ENCODE data around the gene IGFBP4.

The IGFBP4 gene

DNA sequence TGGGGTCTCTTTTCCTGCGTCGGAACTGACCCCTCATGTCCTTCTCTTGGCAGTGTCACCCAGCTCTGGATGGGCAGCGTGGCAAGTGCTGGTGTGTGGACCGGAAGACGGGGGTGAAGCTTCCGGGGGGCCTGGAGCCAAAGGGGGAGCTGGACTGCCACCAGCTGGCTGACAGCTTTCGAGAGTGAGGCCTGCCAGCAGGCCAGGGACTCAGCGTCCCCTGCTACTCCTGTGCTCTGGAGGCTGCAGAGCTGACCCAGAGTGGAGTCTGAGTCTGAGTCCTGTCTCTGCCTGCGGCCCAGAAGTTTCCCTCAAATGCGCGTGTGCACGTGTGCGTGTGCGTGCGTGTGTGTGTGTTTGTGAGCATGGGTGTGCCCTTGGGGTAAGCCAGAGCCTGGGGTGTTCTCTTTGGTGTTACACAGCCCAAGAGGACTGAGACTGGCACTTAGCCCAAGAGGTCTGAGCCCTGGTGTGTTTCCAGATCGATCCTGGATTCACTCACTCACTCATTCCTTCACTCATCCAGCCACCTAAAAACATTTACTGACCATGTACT lies 13.2 kb downstream of the IGFBP4 start:
- no peak for DNase-seq (ENCODE audit: low read depth in 2 of 2)

DNA sequence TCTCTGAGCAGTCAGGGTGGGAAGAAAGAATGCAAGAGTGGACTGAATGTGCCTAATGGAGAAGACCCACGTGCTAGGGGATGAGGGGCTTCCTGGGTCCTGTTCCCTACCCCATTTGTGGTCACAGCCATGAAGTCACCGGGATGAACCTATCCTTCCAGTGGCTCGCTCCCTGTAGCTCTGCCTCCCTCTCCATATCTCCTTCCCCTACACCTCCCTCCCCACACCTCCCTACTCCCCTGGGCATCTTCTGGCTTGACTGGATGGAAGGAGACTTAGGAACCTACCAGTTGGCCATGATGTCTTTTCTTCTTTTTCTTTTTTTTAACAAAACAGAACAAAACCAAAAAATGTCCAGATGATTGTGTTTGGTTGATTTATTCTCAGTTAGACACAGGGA lies 14.1 kb downstream of the IGFBP4 start:
- DNase-seq (ENCODE audit: low read depth in 2 of 2): no peak

DNA sequence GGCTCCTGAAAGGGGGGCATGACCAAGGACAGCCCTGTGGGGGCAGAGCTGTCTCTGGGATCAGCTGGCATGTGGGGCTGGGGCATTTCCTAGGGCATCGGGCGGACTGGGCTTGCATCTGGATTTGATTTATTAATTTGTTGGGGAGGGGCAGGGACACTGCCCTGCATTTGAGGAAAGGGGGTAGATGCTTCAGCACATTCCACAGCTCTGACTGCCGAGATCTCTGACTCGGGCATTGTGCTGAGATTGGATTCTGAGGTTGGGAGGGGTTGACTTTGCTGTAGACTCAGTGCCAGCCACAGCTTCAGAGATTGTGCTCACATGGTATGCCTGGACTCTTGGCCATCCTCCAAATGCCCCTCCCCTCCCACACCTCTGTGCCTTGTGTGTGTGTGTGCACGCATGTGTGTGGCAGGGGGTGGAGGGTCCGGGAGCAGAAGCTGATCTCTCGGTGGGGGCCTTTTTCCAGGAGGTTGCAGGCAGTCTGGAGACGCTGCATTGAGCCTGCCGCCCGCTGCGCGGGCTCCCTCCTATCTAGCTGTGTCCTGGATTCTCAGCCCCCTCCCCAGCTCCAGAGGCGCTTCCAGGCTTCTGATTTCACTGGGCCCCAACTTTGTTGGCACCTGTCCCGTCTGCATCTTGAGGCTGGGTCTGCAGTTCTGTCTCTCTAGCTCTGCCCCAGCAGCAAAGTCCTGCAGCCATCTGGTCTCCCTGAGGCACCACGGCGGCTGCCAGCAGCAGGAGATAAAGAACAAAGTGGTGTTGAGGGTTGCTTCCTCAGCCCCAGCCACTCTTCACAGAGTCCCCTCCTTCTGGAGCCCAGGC lies 14.9 kb downstream of the IGFBP4 start:
- DNase-seq (ENCODE audit: low read depth in 2 of 2): no peak

DNA sequence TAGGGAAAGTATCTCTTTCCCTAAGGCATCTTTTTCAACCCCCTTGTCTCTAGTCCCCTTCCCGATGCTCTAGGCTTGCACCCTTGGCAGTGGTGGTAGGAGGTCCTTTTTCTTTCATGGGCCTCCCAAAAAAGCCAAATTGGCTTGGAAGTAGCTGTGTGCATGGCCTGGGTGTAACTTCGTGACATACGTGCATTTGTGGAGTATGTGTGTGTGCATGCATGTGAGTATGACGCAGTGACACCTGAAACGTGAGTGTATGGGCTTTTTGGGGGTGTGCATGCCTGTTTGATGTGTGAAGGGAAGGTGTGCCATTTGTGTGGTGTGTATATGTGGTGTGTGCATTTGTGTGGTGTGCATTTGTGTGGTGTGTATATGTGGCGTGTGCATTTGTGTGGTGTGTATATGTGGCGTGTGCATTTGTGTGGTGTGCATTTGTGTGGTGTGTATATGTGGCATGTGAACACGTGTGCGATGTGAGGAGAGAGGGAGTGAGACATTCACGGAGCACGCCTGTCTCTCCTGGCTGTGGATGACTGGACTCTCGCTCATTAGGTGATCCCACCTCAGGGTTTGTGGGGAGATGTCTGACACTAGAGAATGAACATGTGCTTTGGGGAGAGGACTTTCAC lies 15.7 kb downstream of the IGFBP4 start:
- DNase-seq (ENCODE audit: low read depth in 2 of 2): no peak

DNA sequence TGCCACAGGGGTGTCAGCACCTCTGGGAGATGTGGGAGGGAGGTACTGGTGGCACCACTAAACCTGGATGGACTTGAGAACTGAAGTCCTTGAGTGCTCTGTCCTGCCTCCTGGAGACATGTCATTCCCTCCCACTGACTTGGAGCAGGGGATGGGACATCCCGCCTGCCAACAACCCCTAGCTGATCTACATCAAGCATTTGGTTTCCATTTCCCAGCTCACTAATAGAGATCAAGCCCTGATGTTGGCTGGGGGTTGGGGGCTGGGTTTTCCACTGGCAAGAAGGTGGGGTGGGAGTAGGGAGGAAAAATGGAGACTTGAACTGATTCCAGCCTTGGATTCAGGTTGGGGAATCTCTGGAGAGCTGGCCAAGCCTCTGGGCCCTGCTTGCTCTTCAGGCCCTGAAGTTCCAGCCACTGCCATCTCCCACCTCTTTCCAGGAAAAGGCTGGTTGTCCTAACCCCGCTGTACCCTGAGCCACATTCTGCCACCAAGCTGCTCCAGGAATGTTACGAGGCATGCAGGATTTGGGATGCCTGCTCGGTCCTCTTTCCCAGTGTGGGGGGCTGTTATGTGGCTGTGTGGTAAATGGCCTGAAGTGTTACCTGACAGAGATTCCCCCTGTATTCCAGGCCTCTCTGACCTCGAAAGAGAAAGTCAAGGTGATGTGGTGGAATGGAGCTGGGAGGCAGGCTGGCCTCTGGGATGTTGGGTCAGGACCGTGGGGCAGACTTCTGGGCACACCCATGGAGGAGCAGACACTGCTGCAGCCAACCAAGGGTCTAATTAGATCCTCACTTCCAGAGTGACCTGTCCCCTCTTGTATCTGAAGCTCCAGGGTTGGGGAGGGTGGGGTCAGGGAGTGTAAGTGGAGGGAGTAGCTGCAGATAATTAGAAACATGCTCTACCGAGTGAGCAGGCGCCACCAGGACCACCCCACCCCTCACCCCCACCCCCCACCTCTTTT lies 16.7 kb downstream of the IGFBP4 start:
- no peak for DNase-seq (ENCODE audit: low read depth in 2 of 2)

DNA sequence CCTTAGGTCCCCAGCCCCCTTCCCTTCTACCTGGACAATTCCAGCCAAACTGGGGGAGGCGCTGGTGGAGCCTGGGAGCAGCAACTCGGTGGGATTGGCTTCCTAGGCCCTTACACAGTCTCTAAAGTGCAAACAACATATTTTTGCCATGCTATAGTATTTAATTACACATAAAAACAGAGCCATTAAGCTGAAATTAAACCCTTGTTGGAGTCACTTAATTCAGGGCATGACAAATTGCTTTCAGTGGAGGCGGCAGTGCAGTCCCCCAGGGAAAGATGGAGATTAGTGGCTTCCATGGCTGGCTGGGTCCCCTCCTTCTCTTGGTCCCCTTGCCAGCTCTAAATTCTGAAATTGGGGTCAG lies 17.3 kb downstream of the IGFBP4 start:
- no peak for DNase-seq (ENCODE audit: low read depth in 2 of 2)

DNA sequence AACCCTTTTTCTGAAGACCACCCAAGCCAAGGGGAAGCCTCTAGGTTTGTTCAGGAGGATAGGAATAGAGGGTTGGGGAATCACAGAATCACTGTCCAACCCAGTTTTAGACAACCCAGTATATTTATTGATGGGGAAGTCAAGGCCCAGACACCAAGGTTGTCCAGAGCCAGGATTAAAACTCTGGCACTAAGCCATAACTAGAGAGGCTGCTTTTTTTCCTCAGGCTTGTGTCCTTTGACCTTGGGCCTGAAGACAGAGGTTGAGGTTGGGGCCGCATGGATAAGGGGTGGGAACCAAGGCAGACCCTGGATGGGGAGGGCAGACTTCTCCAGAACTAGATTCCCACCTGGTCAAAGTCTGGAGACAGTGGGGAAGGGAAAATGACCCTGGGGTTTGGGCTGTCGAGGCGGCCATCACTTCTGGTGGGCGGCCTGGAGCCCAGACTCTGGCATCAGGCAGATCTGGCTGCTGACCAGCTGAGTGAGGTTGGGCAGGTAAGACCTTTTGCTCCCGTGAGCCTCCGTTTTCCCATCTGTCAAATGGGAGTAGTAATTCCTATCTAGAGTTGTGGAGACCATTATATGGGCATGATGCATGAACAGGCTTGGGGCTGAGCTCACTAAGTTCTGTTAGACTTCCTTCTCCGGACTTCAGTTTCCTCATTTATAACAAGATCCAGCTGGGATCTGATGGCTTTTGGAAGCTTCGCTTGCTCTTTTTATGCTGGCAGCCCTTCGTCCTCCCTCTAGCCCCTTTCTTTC lies 17.9 kb downstream of the IGFBP4 start:
- no peak for DNase-seq (ENCODE audit: low read depth in 2 of 2)

DNA sequence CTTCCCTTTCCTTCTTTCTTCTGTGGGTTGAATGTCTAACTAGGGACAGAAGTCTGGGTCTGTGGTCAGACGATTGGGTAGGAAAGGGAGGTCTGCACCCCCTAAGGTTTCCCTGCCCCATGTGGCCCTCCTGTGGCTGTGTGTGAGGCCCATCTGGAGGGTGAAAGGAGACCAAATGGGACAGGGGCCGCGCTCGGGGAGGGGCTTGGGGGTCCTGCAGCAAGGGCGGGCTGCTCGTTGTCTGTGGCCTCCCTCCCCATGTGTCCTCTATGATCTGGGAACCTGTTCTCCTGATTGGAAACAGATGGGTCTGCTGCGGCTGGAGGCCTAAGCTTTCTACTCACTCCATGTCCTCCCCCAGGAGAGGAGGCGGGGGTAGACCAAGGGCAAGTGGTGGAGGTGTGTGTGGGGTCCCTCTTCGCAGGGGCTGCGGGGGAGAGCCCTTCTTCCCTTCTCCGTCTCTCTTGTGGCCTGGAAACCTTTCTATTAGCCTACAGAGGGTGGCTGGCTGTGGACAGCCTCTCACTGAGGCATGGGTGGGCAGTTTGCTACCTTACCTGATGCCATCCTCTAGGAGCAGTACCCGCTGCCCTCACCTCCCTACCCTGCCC lies 18.6 kb downstream of the IGFBP4 start:
- DNase-seq (ENCODE audit: low read depth in 2 of 2): no peak

DNA sequence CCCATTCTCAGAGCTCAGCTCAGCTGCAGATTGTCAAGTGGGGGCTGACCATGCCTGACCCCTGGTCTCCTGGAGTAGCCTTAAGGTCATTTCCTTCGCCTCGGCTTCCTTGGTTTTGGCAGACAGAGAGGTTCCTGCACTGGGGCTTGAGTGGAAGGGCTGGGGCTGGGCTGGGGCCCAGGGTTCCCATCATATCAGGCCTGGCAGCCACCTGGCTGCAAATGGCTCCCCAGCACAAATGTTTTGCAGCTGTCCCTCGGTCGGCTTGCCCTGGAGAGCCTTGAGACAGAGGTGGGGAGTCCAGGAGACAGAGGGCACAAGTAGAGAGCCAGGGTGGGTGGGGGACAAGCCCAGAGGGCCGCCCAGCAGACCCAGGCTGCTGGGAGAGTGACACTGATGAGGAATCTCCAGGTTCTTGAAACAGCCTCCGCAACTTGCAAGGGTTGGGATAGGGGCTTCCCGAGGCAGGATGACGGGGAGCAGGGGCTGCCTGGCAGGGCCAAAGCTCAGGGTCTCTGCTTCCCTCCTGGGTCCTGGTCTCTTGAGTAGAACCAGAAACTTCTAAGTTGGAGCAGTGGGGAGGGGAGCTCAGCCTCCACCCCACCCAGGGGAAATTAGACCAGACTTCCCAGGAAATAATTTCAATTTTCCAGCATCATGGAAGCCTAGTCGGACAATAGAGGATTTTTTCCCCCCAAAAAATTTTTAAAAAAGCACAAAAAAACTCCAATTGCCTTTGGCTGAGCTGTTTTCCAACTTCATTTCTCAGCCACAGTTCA lies 19.3 kb downstream of the IGFBP4 start:
- no peak for DNase-seq (ENCODE audit: low read depth in 2 of 2)

DNA sequence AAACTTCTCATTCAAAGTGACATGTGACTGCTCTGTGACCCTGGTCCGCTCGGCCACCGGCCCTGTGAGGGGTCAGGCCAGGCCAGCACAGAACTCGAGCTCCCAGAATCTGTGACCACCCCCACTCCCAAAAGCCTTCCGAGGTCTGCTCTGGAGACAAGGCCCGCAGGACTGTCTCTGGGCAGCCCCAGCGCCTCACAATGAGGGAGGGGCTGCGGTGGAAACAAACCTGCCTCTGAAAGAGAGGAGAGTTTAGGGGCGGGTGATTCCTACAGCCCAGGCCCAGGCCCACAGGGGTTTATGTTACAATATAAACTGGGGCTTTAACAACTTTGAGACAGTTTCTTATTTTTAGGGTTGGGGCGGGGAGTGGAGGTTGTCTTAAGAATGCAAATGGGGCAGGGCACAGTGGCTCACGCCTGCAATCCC lies 19.9 kb downstream of the IGFBP4 start:
- DNase-seq (ENCODE audit: low read depth in 2 of 2): no peak

DNA sequence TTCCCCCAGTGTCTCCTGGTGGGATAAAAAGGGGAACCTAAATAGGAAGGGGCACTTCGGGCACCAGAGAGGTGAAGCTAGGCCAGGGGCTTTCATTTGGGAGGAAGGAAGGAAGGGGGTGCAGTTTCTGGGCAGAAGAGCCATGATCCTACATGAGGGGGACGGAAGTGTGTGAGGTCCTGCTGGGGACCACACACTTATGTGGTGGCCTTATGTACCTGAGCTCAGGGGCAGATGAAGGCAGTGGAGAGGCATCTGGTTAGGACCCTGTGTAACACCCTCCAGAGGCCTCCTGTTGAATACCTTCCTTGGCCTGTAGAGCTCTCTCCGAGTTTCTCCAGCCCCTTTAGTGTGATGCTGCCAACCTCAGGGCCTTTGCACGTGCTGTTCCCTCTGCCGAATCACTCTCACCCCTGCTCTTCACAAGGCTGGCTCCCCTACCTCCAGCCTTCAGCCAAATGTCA lies 21.2 kb downstream of the IGFBP4 start:
- DNase-seq (ENCODE audit: low read depth in 2 of 2): no peak

DNA sequence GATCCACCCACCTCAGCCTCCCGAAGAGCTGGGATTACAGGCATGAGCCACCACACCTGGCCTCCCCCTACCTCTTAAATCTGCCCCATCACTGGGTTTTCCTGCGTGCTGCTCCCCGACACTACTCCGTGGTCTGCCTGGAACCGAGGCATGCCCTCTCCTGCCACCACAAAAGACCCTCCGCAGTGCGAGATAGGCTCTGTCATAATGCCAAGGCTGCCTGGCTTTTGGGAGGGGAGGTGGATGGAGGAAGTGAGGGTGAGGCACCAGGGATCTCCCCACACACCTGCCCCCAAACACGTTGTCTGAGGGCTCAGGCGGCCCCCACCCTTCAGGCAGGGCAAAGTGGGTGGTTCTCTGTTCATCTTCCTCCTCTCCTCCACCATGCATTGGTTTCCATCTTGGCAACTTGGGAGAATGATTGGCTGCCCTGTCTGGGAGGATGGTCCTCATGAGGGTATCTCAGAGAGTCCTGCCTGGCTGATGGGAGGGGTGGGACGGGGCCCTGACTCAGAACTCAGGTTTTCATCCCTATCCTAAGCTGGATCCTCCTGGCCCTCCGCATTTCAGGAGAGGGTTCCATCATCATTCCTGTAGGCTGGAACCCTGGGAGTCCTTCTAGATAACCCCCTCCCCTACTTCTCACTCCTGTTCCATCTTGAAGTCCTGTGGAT lies 23.2 kb downstream of the IGFBP4 start:
- no peak for DNase-seq (ENCODE audit: low read depth in 2 of 2)

DNA sequence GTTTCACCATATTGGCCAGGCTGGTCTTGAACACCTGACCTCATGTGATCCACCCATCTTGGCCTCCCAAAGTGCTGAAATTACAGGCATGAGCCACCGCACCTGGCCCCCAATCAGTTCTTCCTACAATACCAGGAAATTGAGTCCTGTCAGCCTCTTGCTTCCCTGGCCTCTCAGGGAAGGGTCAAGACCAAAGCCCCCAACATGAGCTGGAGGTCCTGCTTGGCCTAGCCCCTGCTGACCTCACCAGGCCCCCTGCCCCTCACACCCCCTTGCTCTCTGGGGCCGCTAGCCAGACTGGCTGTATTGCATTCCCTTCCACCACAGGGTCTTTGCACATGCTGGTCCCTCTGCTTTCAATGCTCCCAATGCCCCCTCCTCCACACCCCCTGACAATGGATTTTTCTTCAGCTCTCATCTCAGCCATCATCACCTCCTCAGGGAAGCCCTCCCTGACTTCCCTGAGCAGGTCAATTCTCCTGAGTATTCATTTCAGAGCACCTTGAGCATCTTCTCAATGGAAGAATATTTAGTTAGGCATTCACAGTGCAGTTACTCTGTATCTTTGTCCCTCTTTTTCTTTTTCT lies 24.1 kb downstream of the IGFBP4 start:
- no peak for DNase-seq (ENCODE audit: low read depth in 2 of 2)

DNA sequence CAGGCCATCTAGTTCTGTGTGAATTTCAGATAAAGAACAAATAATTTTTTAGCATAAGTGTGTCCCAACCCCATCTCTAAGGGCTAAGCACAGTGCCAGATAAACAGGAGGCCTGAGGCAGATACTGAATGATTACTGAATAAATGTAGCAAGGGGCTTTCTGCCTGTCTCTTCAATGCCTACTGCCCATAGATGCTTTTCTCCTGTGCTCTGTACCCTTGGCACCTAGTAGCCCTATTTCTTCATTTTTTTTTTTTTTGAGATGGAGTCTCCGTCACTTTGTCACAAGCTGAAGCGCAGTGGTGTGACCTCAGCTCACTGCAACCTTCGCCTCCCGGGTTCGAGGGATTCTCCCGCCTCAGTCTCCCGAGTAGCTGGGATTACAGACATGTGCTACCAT lies 25.3 kb downstream of the IGFBP4 start:
- DNase-seq (ENCODE audit: low read depth in 2 of 2): no peak

DNA sequence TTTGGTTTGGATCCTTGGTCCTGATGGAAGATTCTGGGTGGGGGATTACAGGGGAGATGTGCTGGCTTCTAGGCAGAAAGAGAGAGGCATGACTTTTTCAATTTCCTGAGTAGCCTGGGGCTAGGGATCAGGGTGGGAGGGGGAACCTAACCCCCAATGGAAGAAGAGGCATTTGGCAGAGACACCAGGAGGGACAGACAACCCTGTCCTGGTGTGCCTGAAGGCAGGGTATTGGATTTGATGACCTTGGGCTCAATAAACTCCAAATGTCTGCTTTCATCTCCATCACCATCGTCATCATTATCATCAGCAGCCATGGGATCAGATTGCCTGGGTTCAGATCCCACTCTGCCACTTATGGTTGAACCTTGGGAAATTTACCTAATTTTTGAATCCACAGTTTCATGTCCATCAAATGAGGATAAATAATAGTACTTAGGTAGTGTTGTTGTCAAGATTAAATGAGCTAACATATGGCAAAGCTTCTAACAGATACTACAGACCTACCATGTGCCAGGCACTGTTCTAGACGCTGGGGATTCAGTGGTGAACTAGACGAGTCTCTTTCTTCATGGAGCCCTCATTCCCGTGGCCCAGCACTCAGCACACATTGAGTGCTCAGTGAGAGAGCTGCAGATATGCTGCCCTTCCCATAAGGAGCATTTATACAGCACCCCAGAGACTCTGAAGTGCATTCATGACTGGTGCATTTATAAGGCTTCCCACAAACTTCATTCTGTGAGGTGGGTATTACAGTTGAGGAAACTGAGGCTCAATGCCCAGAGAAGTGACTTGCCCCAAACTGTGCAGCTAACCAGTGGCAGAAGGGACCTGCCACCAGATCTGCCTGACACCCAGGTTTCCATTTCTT lies 26.8 kb downstream of the IGFBP4 start:
- DNase-seq (ENCODE audit: low read depth in 2 of 2): no peak

DNA sequence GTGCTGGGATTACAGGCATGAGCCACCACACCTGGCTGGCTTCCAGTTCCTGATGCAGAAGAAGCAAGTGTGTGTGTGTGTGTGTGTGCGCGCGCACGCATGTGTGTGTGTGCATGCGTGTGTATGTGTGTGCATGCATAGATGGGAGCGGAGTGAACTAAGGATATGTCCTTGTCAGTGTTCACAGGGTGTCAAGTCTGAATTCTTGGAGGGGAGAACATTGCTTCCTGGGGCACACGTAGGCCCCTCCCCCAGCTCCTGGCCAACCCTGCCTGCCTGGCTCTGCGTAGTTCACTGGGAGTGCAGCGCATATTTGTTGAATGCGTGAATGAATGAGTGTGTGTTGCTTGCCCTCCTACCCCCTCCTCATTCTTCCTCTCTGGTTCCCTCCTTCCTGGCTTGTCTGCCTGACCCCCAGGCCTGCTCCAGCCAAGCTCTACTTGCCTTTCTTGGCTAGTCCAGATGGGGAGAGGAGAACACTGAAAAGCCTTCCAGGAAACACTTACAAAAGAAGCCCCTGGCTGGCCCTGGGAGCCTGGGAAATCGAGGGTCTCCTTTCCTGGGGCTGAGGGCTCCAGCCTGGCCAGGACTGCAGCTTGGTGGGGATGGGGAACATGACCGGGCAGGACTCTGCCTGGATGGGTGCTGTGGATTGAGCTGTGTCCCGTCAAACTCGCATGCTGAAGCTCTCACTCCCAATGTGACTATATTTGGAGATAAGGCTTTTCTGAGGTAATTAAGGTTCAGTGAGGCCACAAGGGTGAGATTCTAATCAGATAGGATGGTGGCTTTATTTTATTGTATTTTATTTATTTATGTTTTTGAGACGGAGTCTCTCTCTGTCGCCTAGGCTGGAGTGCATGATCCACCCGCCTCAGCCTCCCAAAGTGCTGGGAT lies 27.9 kb downstream of the IGFBP4 start:
- DNase-seq (ENCODE audit: low read depth in 2 of 2): no peak

Measured in stimulated activated CD8-positive, alpha-beta memory T cell treated with anti-CD3 and anti-CD28 coated beads, Interleukin-2, amount 100 ng/mL, for 1 hour (primary cell).